MCF 10A (cell line): Measurements from ENCODE around the gene HNRNPA2B1. TPM values are rescaled to one million over a fixed set of nuclear protein-coding genes. Genes with fewer than 3 reads are reported as not detected.

Experiments
- Bru-seq: library from RNA; stranded (reverse); fragments of 400-500 nt; gene quantifications from one replicate; lab custom pipeline; 2021; lab: Mats Ljungman, UMichigan
- BruChase-seq, 2 experiments: library from RNA; stranded (reverse); fragments of 400-500 nt; gene quantifications; one replicate each; lab custom pipeline; 2021; lab: Mats Ljungman, UMichigan
- BruUV-seq: library from RNA; stranded (reverse); fragments of 400-500 nt; replicated peaks from 2 replicates; lab custom pipeline; 2021; lab: Mats Ljungman, UMichigan
- CTCF ChIA-PET: fragments of 300-600 bp; sonication (Branson Sonifier 250); formaldehyde crosslinking; extraction: SDS; loops from one replicate; lab custom pipeline; 2021; ENCODE audit warnings: antibody characterized with exemption, inconsistent platforms; lab: Yijun Ruan, JAX
- POLR2A ChIA-PET: fragments of 300-600, 350-650 bp; sonication (Branson Sonifier 250); formaldehyde crosslinking; extraction: SDS; loops from one replicate; lab custom pipeline; 2020; ENCODE audit warnings: antibody characterized with exemption, inconsistent platforms; lab: Yijun Ruan, JAX
- DNase-seq: peaks from one replicate; pipeline ENCODE4 v3.0.0-alpha.2; 2018; ENCODE audit not compliant: unreplicated experiment
- H3K27ac Mint-ChIP-seq: one replicate; pipeline ENCODE4 v1.8.0; 2022; ENCODE audit warnings: mild to moderate bottlenecking, low read depth, mixed read lengths; ENCODE audit not compliant: unreplicated experiment
- H3K27me3 Mint-ChIP-seq: one replicate; pipeline ENCODE4 v1.8.0; 2022; ENCODE audit warnings: mixed read lengths; ENCODE audit not compliant: insufficient read depth, unreplicated experiment
- H3K36me3 Mint-ChIP-seq: one replicate; pipeline ENCODE4 v1.8.0; 2022; ENCODE audit warnings: mild to moderate bottlenecking, moderate library complexity, mixed read lengths; ENCODE audit not compliant: insufficient read depth, unreplicated experiment
- H3K4me1 Mint-ChIP-seq: one replicate; pipeline ENCODE4 v1.8.0; 2022; ENCODE audit warnings: mixed read lengths; ENCODE audit not compliant: insufficient read depth, unreplicated experiment
- H3K4me3 Mint-ChIP-seq: one replicate; pipeline ENCODE4 v1.8.0; 2022; ENCODE audit warnings: mild to moderate bottlenecking, moderate library complexity, mixed read lengths; ENCODE audit not compliant: unreplicated experiment
- H3K9me3 Mint-ChIP-seq: one replicate; pipeline ENCODE4 v1.8.0; 2022; ENCODE audit warnings: mixed read lengths; ENCODE audit not compliant: unreplicated experiment
- intact Hi-C: fragments of 100-400 bp; cut with micrococcal nuclease; formaldehyde crosslinking; loops from 2 replicates; pipeline ENCODE4 v1.14.1; 2022
- long read RNA-seq: library from polyadenylated mRNA; stranded (forward); transcript quantifications from one replicate; pipeline ENCODE4 v2.0.0, GENCODE V29; 2022
- total RNA-seq: library from RNA; stranded (reverse); gene quantifications from 2 replicates; pipeline ENCODE4 v1.2.3, GENCODE V29; 2022
- TF ChIP-seq, protein P1 (sequence below): fragments of 200-600 bp; IDR thresholded peaks from one replicate; pipeline ENCODE4 v1.8.0; 2022; ENCODE audit warnings: antibody characterized with exemption, mild to moderate bottlenecking; ENCODE audit not compliant: unreplicated experiment

The HNRNPA2B1 gene
- 592 and 646 TPM in 2 replicates for total RNA-seq
- percentile 100 among the genes with signal in this experiment for Bru-seq, nascent RNA
- BruChase-seq, experiment 1, labeled RNA remaining after a 6-hour chase, result percentile 100 among the genes with signal in this experiment
- percentile 100 among the genes with signal in this experiment for BruChase-seq, experiment 2, labeled RNA remaining after a 2-hour chase
- long read RNA-seq, full-length matches to known transcripts, result 501 of 1,476 reads
- long read RNA-seq, partial matches to known transcripts, result 771 of 1,476 reads
- long read RNA-seq, other reads (novel, unspliced or antisense), result 204 of 1,476 reads

DNA sequence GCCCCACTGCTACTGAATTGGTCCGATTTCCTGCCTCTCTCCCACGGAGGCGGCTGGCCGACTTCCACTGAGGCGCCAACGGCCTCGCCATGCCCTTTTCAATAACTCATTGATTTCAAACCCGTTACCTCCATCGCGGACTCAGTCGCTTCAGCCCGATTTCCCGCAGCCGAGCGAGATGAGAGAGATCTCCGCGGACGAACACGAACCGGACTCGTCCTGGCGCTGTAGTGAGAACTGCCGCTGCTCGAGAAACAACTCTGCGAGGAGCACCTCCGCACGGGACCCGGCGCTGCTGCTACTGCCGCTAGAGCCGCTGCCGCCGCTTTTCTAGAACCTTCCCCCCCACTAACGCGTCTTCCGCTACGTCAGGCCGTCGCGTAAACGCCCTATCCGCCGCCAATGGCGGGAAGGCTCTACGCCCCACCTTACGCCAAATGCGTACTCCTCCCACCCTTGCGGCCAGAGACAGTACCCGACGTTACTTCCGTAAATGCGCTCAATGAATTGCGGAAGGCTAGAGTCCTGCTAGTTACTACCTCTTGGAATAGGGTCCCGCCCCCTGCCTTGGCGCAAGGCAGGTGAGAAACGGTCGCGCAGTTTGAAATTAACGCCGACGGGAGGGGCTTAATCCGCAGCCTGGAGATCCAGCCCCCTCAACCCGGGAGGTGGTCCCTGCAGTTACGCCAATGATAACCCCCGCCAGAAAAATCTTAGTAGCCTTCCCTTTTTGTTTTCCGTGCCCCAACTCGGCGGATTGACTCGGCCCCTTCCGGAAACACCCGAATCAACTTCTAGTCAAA, at the start of gene HNRNPA2B1:
Gene HNRNPA2B1 (minus strand): TSS at position 303 of the 803 bp plus-strand sequence. CDS start 169 bp downstream, at position 134.
- no TSS peak for BruUV-seq
- TF ChIP-seq, protein P1, sequence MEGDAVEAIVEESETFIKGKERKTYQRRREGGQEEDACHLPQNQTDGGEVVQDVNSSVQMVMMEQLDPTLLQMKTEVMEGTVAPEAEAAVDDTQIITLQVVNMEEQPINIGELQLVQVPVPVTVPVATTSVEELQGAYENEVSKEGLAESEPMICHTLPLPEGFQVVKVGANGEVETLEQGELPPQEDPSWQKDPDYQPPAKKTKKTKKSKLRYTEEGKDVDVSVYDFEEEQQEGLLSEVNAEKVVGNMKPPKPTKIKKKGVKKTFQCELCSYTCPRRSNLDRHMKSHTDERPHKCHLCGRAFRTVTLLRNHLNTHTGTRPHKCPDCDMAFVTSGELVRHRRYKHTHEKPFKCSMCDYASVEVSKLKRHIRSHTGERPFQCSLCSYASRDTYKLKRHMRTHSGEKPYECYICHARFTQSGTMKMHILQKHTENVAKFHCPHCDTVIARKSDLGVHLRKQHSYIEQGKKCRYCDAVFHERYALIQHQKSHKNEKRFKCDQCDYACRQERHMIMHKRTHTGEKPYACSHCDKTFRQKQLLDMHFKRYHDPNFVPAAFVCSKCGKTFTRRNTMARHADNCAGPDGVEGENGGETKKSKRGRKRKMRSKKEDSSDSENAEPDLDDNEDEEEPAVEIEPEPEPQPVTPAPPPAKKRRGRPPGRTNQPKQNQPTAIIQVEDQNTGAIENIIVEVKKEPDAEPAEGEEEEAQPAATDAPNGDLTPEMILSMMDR, result no peak
- POLR2A ChIA-PET, result interaction anchor here (0.6 to 12.9 kb wide), 62 partner anchors 8 to 1540 kb away, joined by 3 to 268 read pairs (median 4); partner anchors contain the start of genes HOXA1, HOXA5 and SNX10
- Mint-ChIP-seq H3K4me3 (peak within 1 kb of the TSS; percentile 98), H3K9me3 (no peaks in the 10 kb centered on the region), H3K4me1 (peaks cover 37% of the 10 kb centered on the region), H3K36me3 (peaks cover 80% of the 10 kb centered on the region), H3K27ac (peak within 1 kb of the TSS; percentile 99), H3K27me3 (no peaks in the 10 kb centered on the region)
- intact Hi-C loops, result loop anchor here (2.0 to 5.0 kb wide), 3 partner anchors 147 to 942 kb away; partner anchors contain the start of gene HOXA5
- DNase-seq, result peak; percentile 98
- CTCF ChIA-PET, result interaction anchor here (0.5 to 5.0 kb wide), 8 partner anchors 21 to 1254 kb away, joined by 3 to 123 read pairs (median 3); no protein-coding TSS in a partner anchor

DNA sequence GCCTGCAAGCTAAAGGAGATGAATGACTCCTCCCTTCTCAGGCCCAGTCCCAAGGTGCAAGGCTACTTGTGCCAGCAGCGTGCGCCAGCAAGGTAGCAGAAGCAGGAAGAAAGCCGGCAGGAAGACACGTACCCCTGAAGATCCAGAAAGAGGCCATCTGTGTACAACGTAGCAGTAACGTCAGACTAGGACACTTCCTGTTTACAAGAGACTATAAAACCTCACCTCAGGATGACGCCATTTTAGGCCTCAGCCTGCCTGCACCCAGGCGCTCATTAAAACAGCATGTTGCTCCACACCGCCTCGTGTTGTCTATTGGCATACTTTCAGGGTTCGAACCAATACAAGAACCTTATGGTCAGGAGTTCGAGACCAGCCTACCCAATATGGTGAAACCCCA, 49.7 kb upstream of the HNRNPA2B1 start:
- ChIA-PET POLR2A (no interaction called here), CTCF (no interaction called here)
- intact Hi-C loops, result no loop called here
- TF ChIP-seq, protein P1, result no peak
- H3K9me3 Mint-ChIP-seq, result no peaks in the 10 kb centered on the region
- no peaks in the 10 kb centered on the region for H3K27me3 Mint-ChIP-seq
- BruUV-seq, result no TSS peak
- DNase-seq, result no peak
- H3K36me3 Mint-ChIP-seq, result no peaks in the 10 kb centered on the region
- H3K4me1 Mint-ChIP-seq, result no peaks in the 10 kb centered on the region
- H3K4me3 Mint-ChIP-seq, result no peak overlapping the region
- no peak overlapping the region for H3K27ac Mint-ChIP-seq

DNA sequence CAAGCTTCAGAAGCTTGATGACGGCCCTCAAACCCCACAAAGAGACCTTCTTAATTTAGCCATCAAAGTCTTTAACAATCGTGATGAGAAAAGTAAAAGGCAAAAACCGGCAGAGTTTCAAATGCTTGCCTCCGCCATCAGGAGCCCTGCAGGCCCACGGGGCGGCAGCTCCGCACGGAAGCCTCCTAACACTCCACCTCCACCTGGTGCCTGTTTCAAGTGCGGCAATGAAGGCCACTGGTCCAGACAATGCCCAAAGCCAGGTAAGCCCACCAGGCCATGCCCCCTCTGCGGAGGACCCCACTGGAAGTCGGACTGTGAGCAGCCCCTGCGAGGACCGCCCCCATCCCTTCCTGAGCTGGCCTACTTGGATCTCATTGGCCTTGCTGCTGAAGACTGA, 44.6 kb upstream of the HNRNPA2B1 start:
- ChIA-PET CTCF (interaction anchor here (0.7 kb wide), 1 partner anchor 8 kb away, joined by 3 read pairs; no protein-coding TSS in a partner anchor), POLR2A (interaction anchor here (0.6 kb wide), 1 partner anchor 45 kb away, joined by 3 read pairs; no protein-coding TSS in a partner anchor)
- no peak for DNase-seq
- BruUV-seq, result no TSS peak
- Mint-ChIP-seq H3K36me3 (no peaks in the 10 kb centered on the region), H3K9me3 (no peaks in the 10 kb centered on the region), H3K27ac (no peak overlapping the region), H3K4me1 (no peaks in the 10 kb centered on the region), H3K4me3 (no peak overlapping the region), H3K27me3 (no peaks in the 10 kb centered on the region)
- intact Hi-C loops, result no loop called here
- TF ChIP-seq, protein P1, result no peak

DNA sequence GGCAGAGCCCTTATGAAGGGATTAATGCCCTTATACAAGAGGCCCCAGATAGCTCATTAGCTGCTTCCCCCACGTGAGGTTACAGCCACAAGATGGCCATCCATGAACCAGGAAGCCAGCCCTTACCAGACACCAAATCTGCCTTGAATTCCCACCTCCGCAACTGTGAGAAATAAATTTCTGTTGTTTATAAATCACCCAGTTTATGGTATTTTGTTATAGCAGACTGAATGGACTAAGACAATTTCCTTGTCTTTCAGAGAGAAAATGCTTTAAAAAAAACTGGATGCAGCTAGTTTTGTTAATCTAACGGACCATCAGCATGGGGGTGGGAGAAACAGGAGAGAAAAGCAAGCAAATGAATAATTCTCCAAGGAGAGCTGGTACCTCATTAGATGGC, 37.5 kb upstream of the HNRNPA2B1 start:
- DNase-seq, result no peak
- H3K4me3 Mint-ChIP-seq, result no peak overlapping the region
- TF ChIP-seq, protein P1, result no peak
- H3K4me1 Mint-ChIP-seq, result no peaks in the 10 kb centered on the region
- intact Hi-C loops, result no loop called here
- H3K27ac Mint-ChIP-seq, result no peak overlapping the region
- BruUV-seq, result no TSS peak
- H3K27me3 Mint-ChIP-seq, result no peaks in the 10 kb centered on the region
- ChIA-PET POLR2A (no interaction called here), CTCF (interaction anchor here (0.6 kb wide), 1 partner anchor 338 kb away, joined by 3 read pairs; no protein-coding TSS in a partner anchor)
- no peaks in the 10 kb centered on the region for H3K9me3 Mint-ChIP-seq
- H3K36me3 Mint-ChIP-seq, result no peaks in the 10 kb centered on the region
